OCI-LY1 (cell line): ENCODE measurements around the gene HLA-DQA1.

ENCODE experiments used
- H2AFZ ChIP-seq: fragments of 200-600 bp; sonication (generic), shearing (Covaris generic); 2 replicates; pipeline ENCODE4 v1.6.0; 2014; ENCODE audit warnings: antibody characterized with exemption, mild to moderate bottlenecking, low read length
- H3F3A ChIP-seq: fragments of 200-600 bp; sonication (generic), shearing (Covaris generic); 2 replicates; pipeline ENCODE4 v1.6.0; 2014; ENCODE audit warnings: mild to moderate bottlenecking, antibody characterized with exemption, low read length, moderate library complexity; ENCODE audit not compliant: insufficient read depth
- H3K27ac ChIP-seq: fragments of 200-600 bp; sonication (generic); 2 replicates; pipeline ENCODE4 v1.5.1; 2014; ENCODE audit warnings: low read length, mixed run types, mild to moderate bottlenecking, low read depth; ENCODE audit not compliant: poor library complexity, severe bottlenecking
- H3K27me3 ChIP-seq: fragments of 200-600 bp; sonication (generic); 2 replicates; pipeline ENCODE4 v1.6.0; 2014; ENCODE audit warnings: antibody characterized with exemption, mild to moderate bottlenecking, low read length, moderate library complexity; ENCODE audit not compliant: insufficient read depth
- H3K36me3 ChIP-seq: fragments of 200-600 bp; sonication (generic); 2 replicates; pipeline ENCODE4 v1.6.1; 2014; ENCODE audit warnings: mild to moderate bottlenecking, antibody characterized with exemption, low read length, moderate library complexity, mixed read lengths; ENCODE audit not compliant: insufficient read depth
- H3K4me1 ChIP-seq: fragments of 200-600 bp; sonication (generic); 2 replicates; pipeline ENCODE4 v1.5.1; 2014; ENCODE audit warnings: mild to moderate bottlenecking, low read length, moderate library complexity; ENCODE audit not compliant: insufficient read depth, severe bottlenecking
- H3K4me2 ChIP-seq: fragments of 200-600 bp; sonication (generic), shearing (Covaris generic); 2 replicates; pipeline ENCODE4 v1.6.1; 2014; ENCODE audit warnings: low read length
- H3K4me3 ChIP-seq: fragments of 200-600 bp; sonication (generic); 2 replicates; pipeline ENCODE4 v1.5.1; 2014; ENCODE audit warnings: low read length, low read depth, mild to moderate bottlenecking, mixed read lengths; ENCODE audit not compliant: poor library complexity, severe bottlenecking
- H3K79me2 ChIP-seq: fragments of 200-600 bp; shearing (Covaris generic); 2 replicates; pipeline ENCODE4 v1.6.1; 2016; ENCODE audit warnings: mixed run types, low read length, mixed read lengths; ENCODE audit not compliant: insufficient read depth
- H3K9ac ChIP-seq: fragments of 200-600 bp; sonication (generic), shearing (Covaris generic); 2 replicates; pipeline ENCODE4 v1.6.1; 2014; ENCODE audit warnings: mild to moderate bottlenecking, low read length, mixed read lengths
- H3K9me2 ChIP-seq: fragments of 200-600 bp; sonication (generic), shearing (Covaris generic); 2 replicates; pipeline ENCODE4 v1.6.1; 2014; ENCODE audit warnings: low read depth, mild to moderate bottlenecking, low read length, mixed read lengths
- H3K9me3 ChIP-seq: fragments of 200-600 bp; shearing (Covaris generic); 2 replicates; pipeline ENCODE4 v1.6.1; 2014; ENCODE audit warnings: low read length, mixed read lengths
- H4K20me1 ChIP-seq: fragments of 200-600 bp; sonication (generic), shearing (Covaris generic); 2 replicates; pipeline ENCODE4 v1.6.0; 2016; ENCODE audit warnings: mild to moderate bottlenecking, low read length; ENCODE audit not compliant: insufficient read depth
- EZH2 ChIP-seq: fragments of 200-600 bp; sonication (generic), shearing (Covaris generic); IDR thresholded peaks from 2 replicates; pipeline ENCODE4 v1.8.0; 2017; ENCODE audit warnings: borderline replicate concordance, mixed run types, mild to moderate bottlenecking, antibody characterized with exemption, low read length, moderate library complexity, mixed read lengths
- TF ChIP-seq, protein P1 (sequence below): fragments of 200-600 bp; sonication (generic), shearing (Covaris generic); IDR thresholded peaks from 2 replicates; pipeline ENCODE4 v1.5.1; 2017; ENCODE audit warnings: mild to moderate bottlenecking, antibody characterized with exemption, low read length, moderate library complexity, mixed read lengths

HLA-DQA1 gene

DNA sequence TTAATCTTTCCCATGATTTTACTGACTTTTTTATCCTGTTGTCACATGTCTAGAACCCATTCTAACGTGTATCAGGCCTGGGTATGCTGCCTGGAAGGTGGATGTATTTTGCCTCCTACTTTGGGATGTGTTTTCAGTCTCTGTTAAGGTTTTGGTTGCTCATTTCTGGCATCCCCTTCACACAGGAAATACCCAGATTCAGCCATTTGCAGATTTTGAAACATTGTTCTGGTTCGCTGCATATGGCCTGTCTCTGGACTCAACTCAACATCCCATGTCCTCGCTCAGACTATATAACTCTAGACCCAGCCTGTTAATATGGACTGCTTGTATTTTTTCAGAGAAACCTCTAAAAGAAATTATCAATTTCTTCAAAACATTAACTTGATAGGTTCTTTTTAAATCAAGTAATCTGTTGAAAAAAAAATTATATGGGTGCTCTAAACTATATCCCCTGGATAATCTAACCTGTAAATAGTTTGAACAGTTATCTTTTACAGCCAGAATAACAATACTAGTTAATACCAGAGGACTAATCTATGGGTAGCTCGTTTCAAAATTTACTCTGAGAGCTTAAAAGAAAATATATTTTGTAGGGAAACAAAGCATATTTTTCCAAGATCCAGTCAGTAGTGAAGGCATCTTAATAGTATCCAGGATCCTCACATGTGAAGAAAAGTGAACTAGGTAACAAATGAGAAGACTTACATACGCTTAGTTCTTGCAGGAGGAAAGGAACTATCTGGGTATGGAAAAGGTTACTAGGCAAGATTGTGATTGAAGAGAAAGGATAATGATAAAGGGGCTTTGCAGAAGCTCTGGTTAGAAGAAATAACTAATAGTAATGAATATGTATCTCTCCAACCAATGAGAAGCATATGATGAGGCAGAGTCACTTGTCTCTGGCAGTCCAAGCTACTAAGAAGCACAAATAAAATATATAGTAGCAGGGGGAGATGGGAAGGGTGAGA, 52.6 kb downstream of the HLA-DQA1 start:
- H3K27me3 ChIP-seq = no peaks in the 10 kb centered on the region
- peaks cover 22% of the 10 kb centered on the region for H3K4me1 ChIP-seq
- no peaks in the 10 kb centered on the region for H3K9me3 ChIP-seq
- TF ChIP-seq, protein P1, sequence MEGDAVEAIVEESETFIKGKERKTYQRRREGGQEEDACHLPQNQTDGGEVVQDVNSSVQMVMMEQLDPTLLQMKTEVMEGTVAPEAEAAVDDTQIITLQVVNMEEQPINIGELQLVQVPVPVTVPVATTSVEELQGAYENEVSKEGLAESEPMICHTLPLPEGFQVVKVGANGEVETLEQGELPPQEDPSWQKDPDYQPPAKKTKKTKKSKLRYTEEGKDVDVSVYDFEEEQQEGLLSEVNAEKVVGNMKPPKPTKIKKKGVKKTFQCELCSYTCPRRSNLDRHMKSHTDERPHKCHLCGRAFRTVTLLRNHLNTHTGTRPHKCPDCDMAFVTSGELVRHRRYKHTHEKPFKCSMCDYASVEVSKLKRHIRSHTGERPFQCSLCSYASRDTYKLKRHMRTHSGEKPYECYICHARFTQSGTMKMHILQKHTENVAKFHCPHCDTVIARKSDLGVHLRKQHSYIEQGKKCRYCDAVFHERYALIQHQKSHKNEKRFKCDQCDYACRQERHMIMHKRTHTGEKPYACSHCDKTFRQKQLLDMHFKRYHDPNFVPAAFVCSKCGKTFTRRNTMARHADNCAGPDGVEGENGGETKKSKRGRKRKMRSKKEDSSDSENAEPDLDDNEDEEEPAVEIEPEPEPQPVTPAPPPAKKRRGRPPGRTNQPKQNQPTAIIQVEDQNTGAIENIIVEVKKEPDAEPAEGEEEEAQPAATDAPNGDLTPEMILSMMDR = no peak
- TF ChIP-seq EZH2 = no peak
- H3K36me3 ChIP-seq = no peaks in the 10 kb centered on the region
- H3K27ac ChIP-seq = no peak overlapping the region
- no peak overlapping the region for H3K4me3 ChIP-seq
- H3K4me2 ChIP-seq = no peak overlapping the region
- H3K9ac ChIP-seq = no peak overlapping the region
- H2AFZ ChIP-seq = no peak overlapping the region
- H4K20me1 ChIP-seq = no peaks in the 10 kb centered on the region
- no peaks in the 10 kb centered on the region for H3F3A ChIP-seq
- no peaks in the 10 kb centered on the region for H3K9me2 ChIP-seq
- no peaks in the 10 kb centered on the region for H3K79me2 ChIP-seq

DNA sequence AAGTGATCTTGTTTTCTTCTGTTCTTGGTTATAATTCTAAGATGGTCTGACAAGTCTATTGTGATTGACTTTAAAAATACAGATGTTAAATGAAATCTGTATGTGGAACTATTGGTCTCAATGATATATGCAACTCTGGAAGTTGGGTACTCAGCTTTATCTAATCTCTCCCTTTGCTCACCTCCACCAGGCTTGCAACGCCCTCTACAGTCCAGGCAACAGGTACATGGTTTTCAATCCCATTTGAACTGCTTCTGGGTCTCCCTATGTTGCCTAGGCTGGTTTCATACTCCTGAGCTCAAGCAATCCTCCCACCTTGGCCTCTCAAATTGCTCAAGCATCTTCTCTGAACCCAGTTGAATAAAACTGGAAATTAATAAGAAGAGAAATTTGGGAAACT, 54.8 kb downstream of the HLA-DQA1 start:
- H3K4me1 ChIP-seq = peaks cover 13% of the 10 kb centered on the region
- H3K36me3 ChIP-seq = no peaks in the 10 kb centered on the region
- H4K20me1 ChIP-seq = no peaks in the 10 kb centered on the region
- H3K4me3 ChIP-seq = no peak overlapping the region
- H3K79me2 ChIP-seq = no peaks in the 10 kb centered on the region
- H3K4me2 ChIP-seq = no peak overlapping the region
- no peak overlapping the region for H3K27ac ChIP-seq
- H3K9me3 ChIP-seq = no peaks in the 10 kb centered on the region
- H3K9ac ChIP-seq = no peak overlapping the region
- no peak overlapping the region for H2AFZ ChIP-seq
- H3K9me2 ChIP-seq = no peaks in the 10 kb centered on the region
- no peaks in the 10 kb centered on the region for H3K27me3 ChIP-seq
- TF ChIP-seq, protein P1 = peak; percentile 52; the same call in 1 of the 2 replicates
- TF ChIP-seq EZH2 = no peak
- H3F3A ChIP-seq = no peaks in the 10 kb centered on the region
